Dendritic cell treated with granulocyte-macrophage colony-stimulating factor and Interleukin-4, amounts not matched to agents 40 ng/mL and 50 ng/mL, for 4 days (primary cell): Measurements from ENCODE around the gene OSBPL6.

ENCODE experiments used
- H3K27ac Mint-ChIP-seq: one replicate; pipeline ENCODE4 v1.8.0; 2022; ENCODE audit warnings: mild to moderate bottlenecking, mixed read lengths
- H3K27me3 Mint-ChIP-seq: one replicate; pipeline ENCODE4 v1.8.0; 2022; ENCODE audit warnings: mild to moderate bottlenecking, mixed read lengths
- H3K36me3 Mint-ChIP-seq: one replicate; pipeline ENCODE4 v1.8.0; 2022; ENCODE audit warnings: low read depth, mixed read lengths
- H3K4me1 Mint-ChIP-seq: one replicate; pipeline ENCODE4 v1.8.0; 2022; ENCODE audit warnings: low read depth, mixed read lengths
- H3K4me3 Mint-ChIP-seq: one replicate; pipeline ENCODE4 v1.8.0; 2022; ENCODE audit warnings: mild to moderate bottlenecking, moderate library complexity, mixed read lengths
- H3K9me3 Mint-ChIP-seq: one replicate; pipeline ENCODE4 v1.8.0; 2022; ENCODE audit warnings: mixed read lengths
- intact Hi-C: fragments of 100-400 bp; cut with micrococcal nuclease; formaldehyde crosslinking; loops from one replicate; pipeline ENCODE4 v1.15.0; 2022

The OSBPL6 gene

GRCh38 chr2:178237488-178238153, 43.3 kb downstream of the OSBPL6 start:
- Mint-ChIP-seq H3K4me3 (no peak overlapping the region), H3K4me1 (no peaks in the 10 kb centered on the region), H3K27ac (no peak overlapping the region), H3K27me3 (no peaks in the 10 kb centered on the region), H3K9me3 (no peaks in the 10 kb centered on the region), H3K36me3 (no peaks in the 10 kb centered on the region)
- intact Hi-C loops: no loop called here

GRCh38 chr2:178238154-178238521, 43.8 kb downstream of the OSBPL6 start:
- Mint-ChIP-seq H3K9me3 (no peaks in the 10 kb centered on the region), H3K27me3 (no peaks in the 10 kb centered on the region), H3K36me3 (no peaks in the 10 kb centered on the region), H3K27ac (no peak overlapping the region), H3K4me1 (no peaks in the 10 kb centered on the region), H3K4me3 (no peak overlapping the region)
- intact Hi-C loops: no loop called here

GRCh38 chr2:178238750-178239149, 44.4 kb downstream of the OSBPL6 start:
- H3K4me3 Mint-ChIP-seq: no peak overlapping the region
- no peak overlapping the region for H3K27ac Mint-ChIP-seq
- no peaks in the 10 kb centered on the region for H3K4me1 Mint-ChIP-seq
- no peaks in the 10 kb centered on the region for H3K27me3 Mint-ChIP-seq
- no peaks in the 10 kb centered on the region for H3K36me3 Mint-ChIP-seq
- intact Hi-C loops: no loop called here
- no peaks in the 10 kb centered on the region for H3K9me3 Mint-ChIP-seq

DNA sequence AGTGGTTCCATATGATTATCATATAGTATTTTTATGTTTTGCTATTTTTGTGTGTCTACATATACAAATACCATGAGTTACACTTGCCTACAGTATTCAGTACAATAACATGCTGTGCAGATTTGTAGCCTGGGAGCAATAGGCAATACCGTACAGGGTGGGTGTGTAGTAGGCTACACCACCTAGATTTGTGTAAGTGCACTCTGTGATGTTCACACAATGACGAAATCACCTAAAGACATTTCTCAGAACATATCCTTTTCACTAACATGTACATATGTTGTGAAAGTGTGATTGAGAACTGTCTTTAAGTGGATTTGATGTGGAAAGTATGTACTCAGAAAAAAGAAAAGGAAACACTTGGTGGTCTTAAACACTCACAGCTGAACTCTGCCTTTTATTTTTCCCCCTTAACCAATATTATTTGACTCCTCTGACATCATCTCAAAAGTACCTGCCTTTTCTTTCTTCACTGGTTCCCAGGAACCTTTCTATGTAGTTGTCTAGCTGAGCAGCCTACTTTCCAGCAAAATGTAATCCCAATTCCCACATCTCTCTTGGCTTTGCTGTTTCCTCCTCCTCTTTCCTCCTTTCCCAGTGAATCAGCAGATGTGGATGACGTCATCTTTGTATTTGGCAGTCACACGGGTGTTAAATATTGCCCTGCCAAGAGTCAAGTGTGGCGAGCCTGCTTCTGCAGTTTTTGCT, 47.7 kb downstream of the OSBPL6 start:
- Mint-ChIP-seq H3K36me3 (no peaks in the 10 kb centered on the region), H3K27me3 (no peaks in the 10 kb centered on the region), H3K4me1 (no peaks in the 10 kb centered on the region), H3K4me3 (no peak overlapping the region), H3K27ac (no peak overlapping the region), H3K9me3 (no peaks in the 10 kb centered on the region)
- intact Hi-C loops: no loop called here

- Mint-ChIP-seq H3K9me3 (no peaks in the 10 kb centered on the region), H3K27ac (no peak overlapping the region), H3K4me1 (no peaks in the 10 kb centered on the region), H3K4me3 (no peak overlapping the region), H3K27me3 (no peaks in the 10 kb centered on the region), H3K36me3 (no peaks in the 10 kb centered on the region)
- intact Hi-C loops: no loop called here
These were observed 48.2 kb downstream of the OSBPL6 start for GRCh38 chr2:178242552-178242883.

GRCh38 chr2:178243961-178244360, 49.6 kb downstream of the OSBPL6 start:
- Mint-ChIP-seq H3K27me3 (no peaks in the 10 kb centered on the region), H3K4me3 (no peak overlapping the region), H3K9me3 (no peaks in the 10 kb centered on the region), H3K4me1 (no peaks in the 10 kb centered on the region), H3K36me3 (no peaks in the 10 kb centered on the region), H3K27ac (no peak overlapping the region)
- intact Hi-C loops: no loop called here

GRCh38 chr2:178244777-178245176, 50.5 kb downstream of the OSBPL6 start:
- intact Hi-C loops: no loop called here
- Mint-ChIP-seq H3K4me3 (no peak overlapping the region), H3K36me3 (no peaks in the 10 kb centered on the region), H3K27me3 (no peaks in the 10 kb centered on the region), H3K4me1 (no peaks in the 10 kb centered on the region), H3K9me3 (no peaks in the 10 kb centered on the region), H3K27ac (no peak overlapping the region)

- intact Hi-C loops: no loop called here
- no peaks in the 10 kb centered on the region for H3K9me3 Mint-ChIP-seq
- no peaks in the 10 kb centered on the region for H3K36me3 Mint-ChIP-seq
- H3K4me3 Mint-ChIP-seq: no peak overlapping the region
- no peak overlapping the region for H3K27ac Mint-ChIP-seq
- peaks cover 8% of the 10 kb centered on the region for H3K4me1 Mint-ChIP-seq
- H3K27me3 Mint-ChIP-seq: no peaks in the 10 kb centered on the region
These were observed 52.4 kb downstream of the OSBPL6 start for GRCh38 chr2:178246696-178247095.

DNA sequence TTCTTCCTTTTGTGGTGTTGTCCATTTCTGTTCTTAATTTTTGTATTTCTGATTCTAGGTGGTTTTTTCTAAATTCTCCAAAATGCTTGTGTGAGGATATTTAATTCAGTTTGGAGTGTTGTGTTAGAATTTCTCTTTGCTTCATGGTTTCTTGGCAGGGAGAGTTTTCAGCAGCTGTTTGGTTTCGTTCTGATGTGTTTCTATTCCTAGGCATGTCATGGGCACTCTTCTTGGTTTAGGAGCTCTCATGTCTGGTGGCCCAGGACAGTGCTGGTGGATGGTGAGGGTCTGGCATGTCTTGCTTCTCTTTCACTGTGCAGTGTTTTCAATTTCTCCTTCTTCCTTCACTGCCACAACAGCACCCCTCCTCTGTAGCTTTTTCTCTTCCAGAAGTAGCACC, 52.9 kb downstream of the OSBPL6 start:
- Mint-ChIP-seq H3K4me3 (no peak overlapping the region), H3K4me1 (peaks cover 8% of the 10 kb centered on the region), H3K9me3 (no peaks in the 10 kb centered on the region), H3K27me3 (no peaks in the 10 kb centered on the region), H3K36me3 (no peaks in the 10 kb centered on the region), H3K27ac (no peak overlapping the region)
- intact Hi-C loops: no loop called here

DNA sequence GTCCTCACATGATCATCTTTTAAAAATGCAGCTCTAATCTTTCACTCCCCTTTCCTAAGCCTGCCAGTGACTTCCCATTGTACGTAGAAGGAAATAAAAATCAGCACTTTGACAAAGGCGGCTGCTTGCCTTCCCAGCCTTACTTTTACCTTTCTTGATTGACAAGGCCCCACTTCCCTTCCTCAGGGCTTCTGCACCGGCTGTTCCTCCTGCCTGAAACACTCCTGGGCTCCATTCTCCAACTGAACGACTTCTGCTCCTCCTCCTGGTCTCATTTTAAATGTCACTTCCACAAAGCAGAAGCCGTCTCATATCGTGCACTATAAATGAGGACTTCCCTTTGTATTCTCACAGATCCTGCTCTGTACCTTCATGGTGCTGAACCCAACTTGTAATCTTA, 56.1 kb downstream of the OSBPL6 start:
- Mint-ChIP-seq H3K27ac (no peak overlapping the region), H3K27me3 (no peaks in the 10 kb centered on the region), H3K36me3 (no peaks in the 10 kb centered on the region)

GRCh38 chr2:178251151-178251955, 57.0 kb downstream of the OSBPL6 start:
- Mint-ChIP-seq H3K9me3 (no peaks in the 10 kb centered on the region), H3K4me1 (peaks cover 8% of the 10 kb centered on the region), H3K27me3 (no peaks in the 10 kb centered on the region), H3K36me3 (no peaks in the 10 kb centered on the region), H3K27ac (no peak overlapping the region), H3K4me3 (no peak overlapping the region)
- intact Hi-C loops: no loop called here

More for the DNA sequence above, 56.1 kb downstream of the OSBPL6 start:
- intact Hi-C loops: no loop called here
- Mint-ChIP-seq H3K4me3 (no peak overlapping the region), H3K9me3 (no peaks in the 10 kb centered on the region), H3K4me1 (peaks cover 8% of the 10 kb centered on the region)

DNA sequence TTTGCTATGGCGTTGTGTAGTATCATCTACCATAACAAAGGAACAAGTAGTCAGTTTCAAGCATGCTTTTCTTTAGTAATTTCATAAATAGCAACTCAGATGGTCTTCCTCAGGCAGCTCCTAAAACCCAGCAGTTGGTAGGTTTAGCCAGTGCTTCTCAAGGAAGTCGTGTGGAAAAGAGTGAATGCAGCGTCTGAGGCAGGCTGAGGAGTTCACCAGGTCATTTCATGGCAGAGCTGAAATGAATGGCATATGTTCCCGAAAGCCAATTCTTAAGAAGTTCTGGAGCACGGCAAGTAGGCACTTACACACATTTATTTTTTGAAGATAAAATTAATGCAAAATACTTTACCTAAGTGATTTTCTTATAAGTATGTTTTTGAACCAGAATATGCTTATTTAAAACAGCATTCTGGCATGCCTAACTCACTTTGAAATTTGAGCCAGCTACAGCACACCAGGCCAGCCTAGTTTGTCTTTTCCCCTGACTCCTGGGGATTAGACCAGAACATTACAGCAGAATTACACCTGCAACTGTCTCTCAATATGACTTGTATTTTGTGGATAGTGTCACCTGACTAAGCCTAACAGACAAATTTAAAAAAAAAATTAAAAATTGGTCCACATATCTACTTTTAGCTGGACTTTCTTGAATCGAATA, 62.2 kb downstream of the OSBPL6 start:
- H3K4me1 Mint-ChIP-seq: no peaks in the 10 kb centered on the region
- H3K27me3 Mint-ChIP-seq: no peaks in the 10 kb centered on the region
- no peaks in the 10 kb centered on the region for H3K9me3 Mint-ChIP-seq
- intact Hi-C loops: no loop called here
- H3K4me3 Mint-ChIP-seq: no peak overlapping the region
- no peaks in the 10 kb centered on the region for H3K36me3 Mint-ChIP-seq
- no peak overlapping the region for H3K27ac Mint-ChIP-seq

DNA sequence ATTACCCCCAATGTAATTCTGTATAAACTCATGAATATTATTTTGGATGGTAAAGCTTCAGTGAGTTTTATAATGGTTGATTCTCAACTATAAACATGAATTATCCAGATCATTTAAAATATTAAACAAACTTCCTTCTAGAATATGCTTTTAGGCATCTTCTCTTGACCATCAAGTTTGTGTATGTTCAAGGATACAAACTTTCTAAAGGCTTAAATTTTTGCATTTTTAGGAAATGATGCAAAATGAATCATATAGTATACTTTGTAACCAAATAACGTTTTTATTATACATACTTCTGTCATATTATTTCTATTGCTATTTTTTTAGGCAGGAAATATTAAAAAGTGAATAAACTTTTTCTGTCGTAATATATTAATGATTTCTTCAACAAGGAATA, 62.8 kb downstream of the OSBPL6 start:
- Mint-ChIP-seq H3K27ac (no peak overlapping the region), H3K27me3 (no peaks in the 10 kb centered on the region), H3K4me3 (no peak overlapping the region), H3K4me1 (no peaks in the 10 kb centered on the region), H3K9me3 (no peaks in the 10 kb centered on the region), H3K36me3 (no peaks in the 10 kb centered on the region)
- intact Hi-C loops: no loop called here

GRCh38 chr2:178258916-178259315, 64.6 kb downstream of the OSBPL6 start:
- no peaks in the 10 kb centered on the region for H3K36me3 Mint-ChIP-seq
- no peak overlapping the region for H3K27ac Mint-ChIP-seq
- no peak overlapping the region for H3K4me3 Mint-ChIP-seq
- no peaks in the 10 kb centered on the region for H3K27me3 Mint-ChIP-seq
- no peaks in the 10 kb centered on the region for H3K4me1 Mint-ChIP-seq
- intact Hi-C loops: no loop called here
- H3K9me3 Mint-ChIP-seq: no peaks in the 10 kb centered on the region
